ENCODE measurements around the gene GIPC2.

- TF ChIP-seq GATA2 (IDR thresholded peaks at IDR 0.05; ENCODE audit: low read depth, low read length) (no peak), GATA3 (IDR thresholded peaks at IDR 0.05; ENCODE audit: low read depth, low read length) (no peak)
Measured at GRCh38 chr1:78136680-78137079, 90.9 kb downstream of the GIPC2 start.

All from SH-SY5Y (cell line).